Fibroblast of upper back skin (primary cell): Measurements from ENCODE around the gene JMJD6.
A peak's percentile ranks its signal among the peaks of the same experiment; 100 is the strongest.

Experiments
- DNase-seq: peaks from one replicate; pipeline ENCODE4 v3.0.0-alpha.2; 2013

JMJD6 gene

GRCh38 chr17:76697702-76698465 is 28.5 kb downstream of the JMJD6 start:
- DNase-seq: peak; percentile 67

GRCh38 chr17:76696763-76697701 is 29.4 kb downstream of the JMJD6 start:
- no peak for DNase-seq

GRCh38 chr17:76695059-76695831 is 31.2 kb downstream of the JMJD6 start:
- DNase-seq: no peak

GRCh38 chr17:76691379-76692191 is 34.8 kb downstream of the JMJD6 start:
- DNase-seq: no peak

GRCh38 chr17:76690596-76691280 is 35.7 kb downstream of the JMJD6 start:
- no peak for DNase-seq

- DNase-seq: no peak
These were observed 36.5 kb downstream of the JMJD6 start for GRCh38 chr17:76689859-76690258.

GRCh38 chr17:76688165-76688622 is 38.2 kb downstream of the JMJD6 start:
- no peak for DNase-seq

- no peak for DNase-seq
These were observed 38.9 kb downstream of the JMJD6 start for GRCh38 chr17:76687298-76688164.

- no peak for DNase-seq
These were observed 39.7 kb downstream of the JMJD6 start for GRCh38 chr17:76686538-76687297.

- DNase-seq: no peak
These were observed 40.6 kb downstream of the JMJD6 start for GRCh38 chr17:76685846-76686245.

- no peak for DNase-seq
These were observed 41.0 kb downstream of the JMJD6 start for GRCh38 chr17:76685366-76685765.

- no peak for DNase-seq
These were observed 41.6 kb downstream of the JMJD6 start for GRCh38 chr17:76684756-76685155.

- no peak for DNase-seq
These were observed 42.3 kb downstream of the JMJD6 start for GRCh38 chr17:76683921-76684745.

GRCh38 chr17:76683011-76683755 is 43.2 kb downstream of the JMJD6 start:
- no peak for DNase-seq

GRCh38 chr17:76682296-76682695 is 44.1 kb downstream of the JMJD6 start:
- DNase-seq: peak; percentile 62

GRCh38 chr17:76681222-76682137 is 44.9 kb downstream of the JMJD6 start:
- peak; percentile 56 for DNase-seq

GRCh38 chr17:76679239-76679638 is 47.2 kb downstream of the JMJD6 start:
- DNase-seq: no peak
